Neural progenitor cell (in vitro differentiated cells): ENCODE measurements around the gene CRCP. TPM values are rescaled to one million over a fixed set of nuclear protein-coding genes. Genes with fewer than 3 reads are reported as not detected.
A peak's percentile ranks its signal among the peaks of the same experiment; 100 is the strongest.

ENCODE experiments used
- DNase-seq: peaks from one replicate; pipeline ENCODE4 v3.0.0-alpha.2; 2016; ENCODE audit warnings: low spot score
- H2AFZ ChIP-seq: fragments of 200-600 bp; sonication (generic); replicated peaks from 2 replicates; pipeline ENCODE4 v1.6.1; 2016; ENCODE audit warnings: antibody characterized with exemption
- H3F3A ChIP-seq: fragments of 200-600 bp; sonication (generic); 2 replicates; pipeline ENCODE4 v1.6.1; 2016; ENCODE audit warnings: antibody characterized with exemption, low read depth
- H3K27ac ChIP-seq: fragments of 200-600 bp; sonication (generic); 2 replicates; pipeline ENCODE4 v1.5.1; 2016; ENCODE audit warnings: mild to moderate bottlenecking
- H3K27me3 ChIP-seq: fragments of 200-600 bp; sonication (generic); 2 replicates; pipeline ENCODE4 v1.6.1; 2016; ENCODE audit warnings: mild to moderate bottlenecking, moderate library complexity
- H3K36me3 ChIP-seq: fragments of 200-600 bp; sonication (generic); 2 replicates; pipeline ENCODE4 v1.5.1; 2016
- H3K4me1 ChIP-seq: fragments of 200-600 bp; sonication (generic); 2 replicates; pipeline ENCODE4 v1.6.1; 2016; ENCODE audit warnings: mixed run types
- H3K4me2 ChIP-seq: fragments of 200-600 bp; sonication (generic); 2 replicates; pipeline ENCODE4 v1.6.1; 2016
- H3K4me3 ChIP-seq: fragments of 200-600 bp; sonication (generic); 2 replicates; pipeline ENCODE4 v1.5.1; 2016
- H3K79me2 ChIP-seq: fragments of 200-600 bp; sonication (generic); 2 replicates; pipeline ENCODE4 v1.6.1; 2016; ENCODE audit warnings: low read depth
- H3K9ac ChIP-seq: fragments of 200-600 bp; sonication (generic); 2 replicates; pipeline ENCODE4 v1.6.1; 2016
- H3K9me3 ChIP-seq: fragments of 200-600 bp; sonication (generic); 2 replicates; pipeline ENCODE4 v1.5.1; 2016; ENCODE audit warnings: low read depth
- H4K20me1 ChIP-seq: fragments of 200-600 bp; sonication (generic); 2 replicates; pipeline ENCODE4 v1.6.1; 2016; ENCODE audit warnings: low read depth
- H3K27ac Mint-ChIP-seq: 3 replicates; pipeline ENCODE4 v1.8.0; 2021; ENCODE audit warnings: mixed read lengths
- H3K27me3 Mint-ChIP-seq: 2 replicates; pipeline ENCODE4 v1.8.0; 2022; ENCODE audit warnings: low read depth, mild to moderate bottlenecking, inconsistent platforms, moderate library complexity, mixed read lengths; ENCODE audit not compliant: insufficient read depth
- H3K36me3 Mint-ChIP-seq: 3 replicates; pipeline ENCODE4 v1.8.0; 2021; ENCODE audit warnings: mixed read lengths
- H3K4me1 Mint-ChIP-seq: 3 replicates; pipeline ENCODE4 v1.8.0; 2021; ENCODE audit warnings: mixed read lengths
- H3K4me3 Mint-ChIP-seq: 3 replicates; pipeline ENCODE4 v1.8.0; 2021; ENCODE audit warnings: mild to moderate bottlenecking, moderate library complexity, mixed read lengths
- H3K9me3 Mint-ChIP-seq: 3 replicates; pipeline ENCODE4 v1.8.0; 2020; ENCODE audit warnings: mixed read lengths
- CTCF ChIP-seq: fragments of 200-600 bp; sonication (generic); IDR thresholded peaks from 2 replicates; pipeline ENCODE4 v1.5.1; 2017; ENCODE audit warnings: antibody characterized with exemption, mild to moderate bottlenecking
- EZH2 ChIP-seq: fragments of 200-600 bp; sonication (generic); IDR thresholded peaks from 2 replicates; pipeline ENCODE4 v1.6.1; 2017; ENCODE audit warnings: antibody characterized with exemption, mild to moderate bottlenecking, moderate library complexity
- EZH2phosphoT487 ChIP-seq: fragments of 200-600 bp; sonication (generic); IDR thresholded peaks from 2 replicates; pipeline ENCODE4 v1.6.1; 2017; ENCODE audit warnings: antibody characterized with exemption
- total RNA-seq: library from RNA; depleted of rRNA; stranded (reverse); fragments of >200 nt; gene quantifications from 2 replicates; pipeline ENCODE4 v1.2.3, GENCODE V29; 2015; ENCODE audit warnings: low replicate concordance

The CRCP gene
- total RNA-seq, 1 donor from 2014 or later, result 30.0 TPM

GRCh38 chr7:66198469-66198868 lies 83.8 kb downstream of the CRCP start:
- Mint-ChIP-seq H3K27me3 (peaks cover 14% of the 10 kb centered on the region), H3K4me1 (no peaks in the 10 kb centered on the region), H3K9me3 (no peaks in the 10 kb centered on the region), H3K4me3 (no peak overlapping the region), H3K27ac (no peak overlapping the region), H3K36me3 (no peaks in the 10 kb centered on the region)
- Histone ChIP-seq H3K36me3 (no peaks in the 10 kb centered on the region), H3K79me2 (no peaks in the 10 kb centered on the region), H3K4me2 (no peak overlapping the region), H3K9ac (no peak overlapping the region), H3K27me3 (no peaks in the 10 kb centered on the region), H3K4me3 (no peak overlapping the region), H3F3A (no peaks in the 10 kb centered on the region), H2AFZ (peak overlapping the region; percentile 18), H3K27ac (no peak overlapping the region), H3K9me3 (no peaks in the 10 kb centered on the region), H3K4me1 (no peaks in the 10 kb centered on the region), H4K20me1 (no peaks in the 10 kb centered on the region)
- DNase-seq, result no peak
- TF ChIP-seq EZH2 (no peak), EZH2phosphoT487 (no peak)

- Histone ChIP-seq H3K9me3 (no peaks in the 10 kb centered on the region), H4K20me1 (no peaks in the 10 kb centered on the region), H3K27ac (no peak overlapping the region), H2AFZ (peak overlapping the region; percentile 18), H3K79me2 (no peaks in the 10 kb centered on the region), H3K36me3 (no peaks in the 10 kb centered on the region), H3K4me2 (no peak overlapping the region), H3K27me3 (no peaks in the 10 kb centered on the region), H3K4me1 (no peaks in the 10 kb centered on the region), H3K9ac (no peak overlapping the region), H3K4me3 (no peak overlapping the region), H3F3A (no peaks in the 10 kb centered on the region)
- H3K27ac Mint-ChIP-seq, result no peak overlapping the region
- peaks cover 14% of the 10 kb centered on the region for H3K27me3 Mint-ChIP-seq
- TF ChIP-seq EZH2phosphoT487 (no peak), CTCF (no peak), EZH2 (no peak)
- no peaks in the 10 kb centered on the region for H3K9me3 Mint-ChIP-seq
- H3K36me3 Mint-ChIP-seq, result no peaks in the 10 kb centered on the region
- DNase-seq, result no peak
- H3K4me1 Mint-ChIP-seq, result no peaks in the 10 kb centered on the region
- no peak overlapping the region for H3K4me3 Mint-ChIP-seq
Measured at GRCh38 chr7:66198956-66199355, 84.3 kb downstream of the CRCP start.

- Histone ChIP-seq H3K9ac (no peak overlapping the region), H3K79me2 (peaks cover 19% of the 10 kb centered on the region), H3F3A (no peaks in the 10 kb centered on the region), H3K27ac (no peak overlapping the region), H2AFZ (no peak overlapping the region), H3K4me2 (no peak overlapping the region), H3K36me3 (no peaks in the 10 kb centered on the region), H3K27me3 (no peaks in the 10 kb centered on the region), H3K4me1 (peaks cover 9% of the 10 kb centered on the region), H4K20me1 (peaks cover 11% of the 10 kb centered on the region), H3K9me3 (no peaks in the 10 kb centered on the region), H3K4me3 (no peak overlapping the region)
- Mint-ChIP-seq H3K27me3 (peaks cover 10% of the 10 kb centered on the region), H3K27ac (no peak overlapping the region), H3K4me3 (no peak overlapping the region), H3K4me1 (peaks cover 19% of the 10 kb centered on the region), H3K36me3 (no peaks in the 10 kb centered on the region), H3K9me3 (no peaks in the 10 kb centered on the region)
- no peak for DNase-seq
- TF ChIP-seq EZH2 (no peak), CTCF (no peak), EZH2phosphoT487 (no peak)
Measured at GRCh38 chr7:66202441-66202840, 87.8 kb downstream of the CRCP start.

Other genes with a start within 250 kb of the CRCP start
- gene VKORC1L1, start 241.8 kb upstream of the CRCP start, total RNA-seq, result 14.2 and 16.0 TPM in 2 replicates
- 28.8 and 61.9 TPM in 2 replicates for gene GUSB, start 132.6 kb upstream of the CRCP start, total RNA-seq
- 14.2 and 31.9 TPM in 2 replicates for gene ASL, start 39.0 kb upstream of the CRCP start, total RNA-seq
- 24.9 and 29.8 TPM in 2 replicates for gene TPST1, start 90.5 kb downstream of the CRCP start, total RNA-seq